K562 (cell line): ENCODE measurements around the gene PLEKHH3. TPM values are rescaled to one million over a fixed set of nuclear protein-coding genes. Genes with fewer than 3 reads are reported as not detected.

Experiments
- CBFA2T2 ChIP-seq: fragments of 450-650 bp; conservative IDR thresholded peaks from 2 replicates; pipeline ENCODE4 v1.6.1; 2017; ENCODE audit warnings: mild to moderate bottlenecking
- CBX5 ChIP-seq: IDR thresholded peaks from 2 replicates; pipeline ENCODE4 v1.6.1; 2014; ENCODE audit warnings: low read depth, borderline replicate concordance
- DACH1 ChIP-seq: fragments of 450-650 bp; IDR thresholded peaks from 2 replicates; pipeline ENCODE4 v1.6.1; 2018; ENCODE audit not compliant: partially characterized antibody
- DNMT1 ChIP-seq: fragments of 450-650 bp; IDR thresholded peaks from 2 replicates; pipeline ENCODE4 v1.6.1; 2016; ENCODE audit warnings: antibody characterized with exemption, mild to moderate bottlenecking
- ELK1 ChIP-seq: sonication (generic); formaldehyde crosslinking; IDR thresholded peaks from 2 replicates; pipeline ENCODE4 v1.8.1; 2022; ENCODE audit warnings: missing genetic modification reagents
- KLF1 ChIP-seq: fragments of 450-650 bp; IDR thresholded peaks from 2 replicates; pipeline ENCODE4 v1.6.1; 2016; ENCODE audit warnings: missing genetic modification characterization, missing compliant biosample characterization
- MBD1 ChIP-seq: fragments of 250-450 bp; sonication (Bioruptor Pico); IDR thresholded peaks from 2 replicates; pipeline ENCODE4 v1.8.0; 2022; ENCODE audit warnings: inconsistent platforms
- MTA2 ChIP-seq: fragments of 450-650 bp; IDR thresholded peaks from 2 replicates; pipeline ENCODE4 v1.6.1; 2016; ENCODE audit warnings: low read depth
- NCOA2 ChIP-seq, 2 experiments: fragments of 450-650 bp; IDR thresholded peaks; 2 replicates each; pipeline ENCODE4 v1.6.1; 2018; ENCODE audit warnings: mild to moderate bottlenecking in 2 of 2, moderate library complexity in 1 of 2; ENCODE audit not compliant: partially characterized antibody in 2 of 2
- PHB ChIP-seq: fragments of 250-450 bp; sonication (Bioruptor Pico); IDR thresholded peaks from 2 replicates; pipeline ENCODE4 v1.5.0; 2021
- PML ChIP-seq: IDR thresholded peaks from 2 replicates; pipeline ENCODE4 v1.6.1; 2012; ENCODE audit warnings: low read length, inconsistent platforms
- PYGO2 ChIP-seq: fragments of 450-650 bp; IDR thresholded peaks from 2 replicates; pipeline ENCODE4 v1.6.1; 2016; ENCODE audit warnings: mild to moderate bottlenecking, missing genetic modification characterization, moderate library complexity, missing compliant biosample characterization
- RB1 ChIP-seq: fragments of 450-650 bp; IDR thresholded peaks from 2 replicates; pipeline ENCODE4 v1.6.1; 2017; ENCODE audit warnings: low read depth, mild to moderate bottlenecking
- SMAD2 ChIP-seq: fragments of 150-350 bp; IDR thresholded peaks from 2 replicates; pipeline ENCODE4 v1.6.1; 2014; ENCODE audit warnings: low read depth, mild to moderate bottlenecking, low read length
- SMAD4 ChIP-seq: fragments of 250-450 bp; sonication (Bioruptor Pico); conservative IDR thresholded peaks from 2 replicates; pipeline ENCODE4 v1.8.0; 2021; ENCODE audit warnings: inconsistent platforms, mild to moderate bottlenecking, moderate library complexity
- STAT5A ChIP-seq: IDR thresholded peaks from 2 replicates; pipeline ENCODE4 v1.6.1; 2012; ENCODE audit warnings: low read length, inconsistent platforms, borderline replicate concordance
- TAL1 ChIP-seq: fragments of 450-650 bp; IDR thresholded peaks from 2 replicates; pipeline ENCODE4 v1.6.1; 2016; ENCODE audit warnings: mild to moderate bottlenecking
- TFE3 ChIP-seq: fragments of 450-650 bp; formaldehyde crosslinking; IDR thresholded peaks from 2 replicates; pipeline ENCODE4 v1.4.0; 2020; ENCODE audit warnings: mild to moderate bottlenecking, mixed read lengths
- UBTF ChIP-seq, 2 experiments: IDR thresholded peaks; 2 replicates each; pipeline ENCODE4 v1.6.1; 2012; ENCODE audit warnings: improper control_type of control experiment in 2 of 2, low read depth in 2 of 2, low read length in 2 of 2, borderline replicate concordance in 1 of 2
- ZNF3 ChIP-seq: fragments of 250-450 bp; sonication (Bioruptor Pico); IDR thresholded peaks from 2 replicates; pipeline ENCODE4 v1.5.0; 2021; ENCODE audit warnings: mild to moderate bottlenecking, moderate library complexity
- polyA plus RNA-seq, 8 experiments: library from polyadenylated mRNA; depleted of rRNA in 4 of 8; stranded (reverse) in 5 of 8; unstranded in 3 of 8; fragments of >200 nt; fragmentation: Nextera tagmentation in 2 of 8; fragmentation: Illumina TruSeq in 1 of 8; extraction: Ambion mirVana in 2 of 8; extraction: Trizol in 1 of 8; gene quantifications; 2 replicates each; pipeline versions ENCODE4 v1.2.1 to v1.2.3, GENCODE V29; 2011 to 2014; ENCODE audit warnings: inconsistent platforms in 1 of 8, missing spikeins in 1 of 8
- total RNA-seq, 7 experiments: library from RNA; depleted of rRNA in 6 of 7; stranded (reverse); fragments of >200 nt in 6 of 7; fragmentation: Illumina TruSeq in 2 of 7; extraction: Trizol in 2 of 7; gene quantifications; 2 replicates each; pipeline versions ENCODE4 v1.2.1 to v1.2.3, GENCODE V29; 2011 to 2021; ENCODE audit warnings: low replicate concordance in 1 of 7
- TF ChIP-seq, protein P1 (sequence below): fragments of 250-450 bp; sonication (Bioruptor Pico); IDR thresholded peaks from 2 replicates; pipeline ENCODE4 v1.4.0; 2020; ENCODE audit warnings: borderline replicate concordance

PLEKHH3 gene
- total and polyA plus RNA-seq, 9 of the 15 experiments (the other 6 are each of a cell fraction or from before 2014, with no cell fraction given), result 0.58 to 34.5 (median 5.0) TPM

- TF ChIP-seq CBX5 (0 out of 2 replicates have a peak, but pooled peaks have one; percentile 14), TFE3 (CRISPR knock-in tag) (no peak), TAL1 (no peak), SMAD4 (CRISPR knock-in tag) (peak; percentile 61), PHB (CRISPR knock-in tag) (no peak), PYGO2 (tag) (no peak), UBTF (IDR thresholded peaks at IDR 0.05; ENCODE audit: borderline replicate concordance in 1 of 2, low read depth in 2 of 2, low read length in 2 of 2) (peak; percentile 53 to 87; a peak in 3 of 4 replicates), RB1 (peak; percentile 84), DNMT1 (no peak), MTA2 (no peak), DACH1 (no peak), STAT5A (no peak), PML (no peak), MBD1 (CRISPR knock-in tag) (no peak), SMAD2 (no peak), NCOA2 (IDR thresholded peaks at IDR 0.05; ENCODE audit: partially characterized antibody in 2 of 2) (no peak), ELK1 (CRISPR knock-in tag) (no peak), CBFA2T2 (no peak), ZNF3 (CRISPR knock-in tag) (no peak), KLF1 (tag) (0 out of 2 replicates have a peak, but pooled peaks have one; percentile 23)
- TF ChIP-seq, protein P1, sequence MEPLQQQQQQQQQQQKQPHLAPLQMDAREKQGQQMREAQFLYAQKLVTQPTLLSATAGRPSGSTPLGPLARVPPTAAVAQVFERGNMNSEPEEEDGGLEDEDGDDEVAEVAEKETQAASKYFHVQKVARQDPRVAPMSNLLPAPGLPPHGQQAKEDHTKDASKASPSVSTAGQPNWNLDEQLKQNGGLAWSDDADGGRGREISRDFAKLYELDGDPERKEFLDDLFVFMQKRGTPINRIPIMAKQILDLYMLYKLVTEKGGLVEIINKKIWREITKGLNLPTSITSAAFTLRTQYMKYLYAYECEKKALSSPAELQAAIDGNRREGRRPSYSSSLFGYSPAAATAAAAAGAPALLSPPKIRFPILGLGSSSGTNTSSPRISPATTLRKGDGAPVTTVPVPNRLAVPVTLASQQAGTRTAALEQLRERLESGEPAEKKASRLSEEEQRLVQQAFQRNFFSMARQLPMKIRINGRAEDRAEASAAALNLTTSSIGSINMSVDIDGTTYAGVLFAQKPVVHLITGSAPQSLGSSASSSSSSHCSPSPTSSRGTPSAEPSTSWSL (CRISPR knock-in tag), result no peak
Observed at GRCh38 chr17:42679492-42680330, 2.9 kb upstream of the PLEKHH3 start (continued).
